ENCODE measurements around the gene ARPC5.

Gene ARPC5

GRCh38 chr1:183611021-183611420 lies 24.6 kb downstream of the ARPC5 start:
- WGBS, 2 experiments (ENCODE audit: insufficient coverage in 2 of 2): no CpG with 5 or more reads among the region's 2 CpGs
- H3K27ac ChIP-seq (ENCODE audit: low read depth, low read length, severe bottlenecking): no peak overlapping the region

DNA sequence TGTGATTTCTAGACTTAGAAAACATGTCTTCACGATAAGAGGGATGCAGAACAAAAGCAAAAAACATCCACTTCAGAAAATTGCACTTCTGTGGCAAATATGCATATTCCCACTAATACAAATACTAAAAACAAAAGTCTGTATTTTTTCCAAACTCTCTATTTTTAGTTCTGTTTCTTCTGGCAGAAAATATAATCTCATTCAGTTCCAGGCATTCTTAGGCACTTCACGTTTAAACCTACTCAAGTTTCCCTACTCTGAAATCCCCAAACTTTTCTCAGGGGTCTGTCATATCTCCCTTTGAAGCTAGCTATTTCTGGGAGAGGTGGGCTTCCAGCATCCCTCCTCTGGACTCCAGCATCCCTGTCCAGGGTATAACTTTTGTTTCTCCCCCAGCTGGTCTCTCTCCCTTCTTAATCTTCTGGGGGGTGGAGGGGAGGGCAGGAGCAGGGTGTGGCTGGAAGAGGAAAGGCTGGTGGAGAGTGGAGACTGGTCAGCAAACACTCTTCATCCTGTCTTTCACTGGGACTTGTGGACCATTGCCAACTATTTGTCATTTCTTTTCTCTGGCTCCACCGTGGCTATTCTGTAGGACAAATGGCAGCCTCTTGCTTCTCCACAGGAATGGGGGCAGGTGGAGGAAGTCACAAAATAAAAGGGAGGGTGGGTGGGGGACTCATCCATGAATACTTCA lies 25.7 kb downstream of the ARPC5 start:
- Histone ChIP-seq H3K4me1 (ENCODE audit: control insufficient read depth, insufficient read depth, low read length, poor library complexity, severe bottlenecking) (no peaks in the 10 kb centered on the region), H3K4me3 (ENCODE audit: extremely low read depth, insufficient read depth, low read length, poor library complexity, severe bottlenecking) (no peak overlapping the region), H3K36me3 (ENCODE audit: control insufficient read depth, insufficient read depth, low read length) (no peaks in the 10 kb centered on the region), H3K9me3 (ENCODE audit: control insufficient read depth, low read length) (no peaks in the 10 kb centered on the region), H3K27ac (ENCODE audit: low read depth, low read length, severe bottlenecking) (no peak overlapping the region)
- WGBS, 2 experiments (ENCODE audit: insufficient coverage in 2 of 2): 17 to 90% methylated on average over 1 to 2 of the region's 3 CpGs

More at GRCh38 chr1:183611021-183611420, 24.6 kb downstream of the ARPC5 start:
- H3K4me1 ChIP-seq (ENCODE audit: control insufficient read depth, insufficient read depth, low read length, poor library complexity, severe bottlenecking): no peaks in the 10 kb centered on the region
- no peaks in the 10 kb centered on the region for H3K36me3 ChIP-seq (ENCODE audit: control insufficient read depth, insufficient read depth, low read length)
- H3K4me3 ChIP-seq (ENCODE audit: extremely low read depth, insufficient read depth, low read length, poor library complexity, severe bottlenecking): no peak overlapping the region
- no peaks in the 10 kb centered on the region for H3K9me3 ChIP-seq (ENCODE audit: control insufficient read depth, low read length)

DNA sequence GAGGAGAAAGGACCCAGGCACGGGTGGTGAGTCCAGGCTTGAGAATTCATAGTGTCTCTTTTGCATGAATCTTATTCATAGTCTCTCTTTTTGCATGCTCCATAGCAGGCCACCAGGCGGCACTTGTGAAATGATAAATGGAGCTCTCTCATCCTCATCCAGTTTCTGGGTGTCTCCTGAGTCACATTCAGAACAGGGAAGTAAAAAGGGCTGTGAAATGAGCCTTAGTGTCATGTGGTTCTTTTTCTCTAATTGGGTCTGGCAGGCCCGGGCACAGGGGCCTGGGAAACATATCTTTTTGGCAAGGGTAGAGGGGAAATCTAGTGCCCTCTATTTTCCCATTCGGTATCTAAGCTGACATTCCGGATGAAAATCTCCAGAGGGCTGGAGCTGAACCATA lies 26.3 kb downstream of the ARPC5 start:
- Histone ChIP-seq H3K4me3 (ENCODE audit: extremely low read depth, insufficient read depth, low read length, poor library complexity, severe bottlenecking) (no peak overlapping the region), H3K9me3 (ENCODE audit: control insufficient read depth, low read length) (no peaks in the 10 kb centered on the region), H3K27ac (ENCODE audit: low read depth, low read length, severe bottlenecking) (no peak overlapping the region), H3K36me3 (ENCODE audit: control insufficient read depth, insufficient read depth, low read length) (no peaks in the 10 kb centered on the region), H3K4me1 (ENCODE audit: control insufficient read depth, insufficient read depth, low read length, poor library complexity, severe bottlenecking) (no peaks in the 10 kb centered on the region)
- WGBS, 2 experiments (ENCODE audit: insufficient coverage in 2 of 2): 53 to 94% methylated on average over 2 to 3 of the region's 5 CpGs

DNA sequence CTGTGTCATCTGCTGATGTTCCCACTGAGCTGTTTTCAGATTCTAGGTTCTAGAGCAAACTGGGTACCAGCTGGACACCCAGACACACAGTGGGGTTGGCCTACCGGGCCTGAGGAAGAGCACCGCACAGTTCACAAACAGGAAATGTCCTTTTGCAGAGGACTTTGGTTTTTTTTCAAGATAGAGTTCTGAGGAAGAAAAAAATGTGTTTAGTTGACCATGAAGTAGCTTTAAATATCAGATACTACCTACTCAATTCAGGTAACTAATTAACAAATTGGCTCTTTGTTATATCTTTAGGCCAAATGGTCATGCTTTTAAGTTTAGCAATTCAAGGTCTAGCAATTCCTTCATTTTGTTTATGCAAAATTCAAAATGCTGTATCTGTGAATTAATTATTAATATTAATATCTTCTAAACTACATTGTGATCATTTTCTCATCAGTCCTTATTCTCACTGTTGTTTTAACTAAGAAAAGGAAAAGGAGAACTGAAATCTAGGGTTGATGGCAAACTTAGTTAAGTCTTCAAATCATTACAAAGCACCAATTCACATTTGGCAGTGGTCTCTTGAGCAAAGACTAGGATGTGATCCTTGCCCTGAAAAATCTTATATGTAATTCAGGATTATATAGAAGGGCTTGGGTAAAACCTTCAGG lies 28.1 kb downstream of the ARPC5 start:
- Histone ChIP-seq H3K9me3 (ENCODE audit: control insufficient read depth, low read length) (no peaks in the 10 kb centered on the region), H3K4me1 (ENCODE audit: control insufficient read depth, insufficient read depth, low read length, poor library complexity, severe bottlenecking) (no peaks in the 10 kb centered on the region), H3K4me3 (ENCODE audit: extremely low read depth, insufficient read depth, low read length, poor library complexity, severe bottlenecking) (no peak overlapping the region), H3K27ac (ENCODE audit: low read depth, low read length, severe bottlenecking) (no peak overlapping the region), H3K36me3 (ENCODE audit: control insufficient read depth, insufficient read depth, low read length) (no peaks in the 10 kb centered on the region)
- 94 to 100% methylated on average over 1 to 2 of the region's 2 CpGs for WGBS, 2 experiments (ENCODE audit: insufficient coverage in 2 of 2)

GRCh38 chr1:183605904-183606303 lies 29.7 kb downstream of the ARPC5 start:
- no peaks in the 10 kb centered on the region for H3K9me3 ChIP-seq (ENCODE audit: control insufficient read depth, low read length)
- no peaks in the 10 kb centered on the region for H3K4me1 ChIP-seq (ENCODE audit: control insufficient read depth, insufficient read depth, low read length, poor library complexity, severe bottlenecking)
- H3K4me3 ChIP-seq (ENCODE audit: extremely low read depth, insufficient read depth, low read length, poor library complexity, severe bottlenecking): no peak overlapping the region
- H3K36me3 ChIP-seq (ENCODE audit: control insufficient read depth, insufficient read depth, low read length): no peaks in the 10 kb centered on the region
- H3K27ac ChIP-seq (ENCODE audit: low read depth, low read length, severe bottlenecking): no peak overlapping the region
- WGBS, 2 experiments (ENCODE audit: insufficient coverage in 2 of 2): 79 to 100% methylated on average over 2 of the region's 2 CpGs

DNA sequence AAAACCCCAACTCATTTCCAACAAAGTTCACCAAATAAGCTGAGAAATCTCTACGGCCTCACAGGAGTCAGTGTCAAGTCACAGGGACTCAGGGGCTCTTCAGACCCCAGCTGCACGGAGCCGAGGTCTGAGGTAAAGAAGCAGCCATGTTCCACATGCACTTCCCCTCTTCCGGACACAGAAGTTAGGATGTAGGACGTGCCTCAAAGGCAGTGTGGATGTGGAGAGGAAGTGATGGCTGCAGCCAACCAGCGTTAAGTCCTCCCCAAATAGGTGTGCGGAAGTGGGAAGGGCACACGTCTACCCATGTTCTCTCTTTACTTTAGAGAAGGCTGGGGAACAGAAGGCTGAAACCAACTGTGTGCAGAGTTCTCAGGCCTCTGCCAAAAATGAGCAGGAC lies 30.8 kb downstream of the ARPC5 start:
- WGBS, 2 experiments (ENCODE audit: insufficient coverage in 2 of 2): 92% methylated on average over 6 of the region's 8 CpGs; no CpG with 5 or more reads in 1 of the 2 experiments
- H3K4me1 ChIP-seq (ENCODE audit: control insufficient read depth, insufficient read depth, low read length, poor library complexity, severe bottlenecking): no peaks in the 10 kb centered on the region
- H3K36me3 ChIP-seq (ENCODE audit: control insufficient read depth, insufficient read depth, low read length): no peaks in the 10 kb centered on the region
- H3K4me3 ChIP-seq (ENCODE audit: extremely low read depth, insufficient read depth, low read length, poor library complexity, severe bottlenecking): no peak overlapping the region
- H3K9me3 ChIP-seq (ENCODE audit: control insufficient read depth, low read length): no peaks in the 10 kb centered on the region
- no peak overlapping the region for H3K27ac ChIP-seq (ENCODE audit: low read depth, low read length, severe bottlenecking)

GRCh38 chr1:183604038-183604808 lies 31.4 kb downstream of the ARPC5 start:
- Histone ChIP-seq H3K4me1 (ENCODE audit: control insufficient read depth, insufficient read depth, low read length, poor library complexity, severe bottlenecking) (no peaks in the 10 kb centered on the region), H3K36me3 (ENCODE audit: control insufficient read depth, insufficient read depth, low read length) (no peaks in the 10 kb centered on the region), H3K27ac (ENCODE audit: low read depth, low read length, severe bottlenecking) (no peak overlapping the region), H3K9me3 (ENCODE audit: control insufficient read depth, low read length) (no peaks in the 10 kb centered on the region), H3K4me3 (ENCODE audit: extremely low read depth, insufficient read depth, low read length, poor library complexity, severe bottlenecking) (no peak overlapping the region)
- 79 to 81% methylated on average over 7 to 9 of the region's 10 CpGs for WGBS, 2 experiments (ENCODE audit: insufficient coverage in 2 of 2)

GRCh38 chr1:183602510-183602909 lies 33.1 kb downstream of the ARPC5 start:
- H3K9me3 ChIP-seq (ENCODE audit: control insufficient read depth, low read length): no peaks in the 10 kb centered on the region
- no peak overlapping the region for H3K27ac ChIP-seq (ENCODE audit: low read depth, low read length, severe bottlenecking)
- no peak overlapping the region for H3K4me3 ChIP-seq (ENCODE audit: extremely low read depth, insufficient read depth, low read length, poor library complexity, severe bottlenecking)
- 100% methylated on average over 1 of the region's 1 CpG for WGBS, 2 experiments (ENCODE audit: insufficient coverage in 2 of 2)
- H3K4me1 ChIP-seq (ENCODE audit: control insufficient read depth, insufficient read depth, low read length, poor library complexity, severe bottlenecking): no peaks in the 10 kb centered on the region
- no peaks in the 10 kb centered on the region for H3K36me3 ChIP-seq (ENCODE audit: control insufficient read depth, insufficient read depth, low read length)

GRCh38 chr1:183600634-183601033 lies 34.9 kb downstream of the ARPC5 start:
- 80 to 92% methylated on average over 1 to 2 of the region's 3 CpGs for WGBS, 2 experiments (ENCODE audit: insufficient coverage in 2 of 2)
- no peaks in the 10 kb centered on the region for H3K4me1 ChIP-seq (ENCODE audit: control insufficient read depth, insufficient read depth, low read length, poor library complexity, severe bottlenecking)
- H3K27ac ChIP-seq (ENCODE audit: low read depth, low read length, severe bottlenecking): no peak overlapping the region
- H3K4me3 ChIP-seq (ENCODE audit: extremely low read depth, insufficient read depth, low read length, poor library complexity, severe bottlenecking): no peak overlapping the region
- H3K9me3 ChIP-seq (ENCODE audit: control insufficient read depth, low read length): no peaks in the 10 kb centered on the region
- H3K36me3 ChIP-seq (ENCODE audit: control insufficient read depth, insufficient read depth, low read length): no peaks in the 10 kb centered on the region

GRCh38 chr1:183600136-183600535 lies 35.4 kb downstream of the ARPC5 start:
- no peaks in the 10 kb centered on the region for H3K4me1 ChIP-seq (ENCODE audit: control insufficient read depth, insufficient read depth, low read length, poor library complexity, severe bottlenecking)
- no peak overlapping the region for H3K27ac ChIP-seq (ENCODE audit: low read depth, low read length, severe bottlenecking)
- no peaks in the 10 kb centered on the region for H3K9me3 ChIP-seq (ENCODE audit: control insufficient read depth, low read length)
- 93% methylated on average over 2 of the region's 3 CpGs for WGBS, 2 experiments (ENCODE audit: insufficient coverage in 2 of 2)
- H3K36me3 ChIP-seq (ENCODE audit: control insufficient read depth, insufficient read depth, low read length): no peaks in the 10 kb centered on the region
- no peak overlapping the region for H3K4me3 ChIP-seq (ENCODE audit: extremely low read depth, insufficient read depth, low read length, poor library complexity, severe bottlenecking)

Measured in mesodermal cell (in vitro differentiated cells).